OCI-LY7 (cell line): Measurements from ENCODE around the gene IL4I1.

Experiments used
- EZH2phosphoT487 ChIP-seq: fragments of 200-600 bp; sonication (generic); IDR thresholded peaks from 2 replicates; pipeline ENCODE4 v1.6.1; 2018; ENCODE audit warnings: low read depth, borderline replicate concordance, mild to moderate bottlenecking, mixed run types, antibody characterized with exemption, low read length, moderate library complexity, mixed read lengths
- TF ChIP-seq, protein P1 (sequence below): fragments of 200-600 bp; sonication (generic); conservative IDR thresholded peaks from 2 replicates; pipeline ENCODE4 v1.5.1; 2014; ENCODE audit warnings: mild to moderate bottlenecking, antibody characterized with exemption, low read length, moderate library complexity, mixed read lengths

DNA sequence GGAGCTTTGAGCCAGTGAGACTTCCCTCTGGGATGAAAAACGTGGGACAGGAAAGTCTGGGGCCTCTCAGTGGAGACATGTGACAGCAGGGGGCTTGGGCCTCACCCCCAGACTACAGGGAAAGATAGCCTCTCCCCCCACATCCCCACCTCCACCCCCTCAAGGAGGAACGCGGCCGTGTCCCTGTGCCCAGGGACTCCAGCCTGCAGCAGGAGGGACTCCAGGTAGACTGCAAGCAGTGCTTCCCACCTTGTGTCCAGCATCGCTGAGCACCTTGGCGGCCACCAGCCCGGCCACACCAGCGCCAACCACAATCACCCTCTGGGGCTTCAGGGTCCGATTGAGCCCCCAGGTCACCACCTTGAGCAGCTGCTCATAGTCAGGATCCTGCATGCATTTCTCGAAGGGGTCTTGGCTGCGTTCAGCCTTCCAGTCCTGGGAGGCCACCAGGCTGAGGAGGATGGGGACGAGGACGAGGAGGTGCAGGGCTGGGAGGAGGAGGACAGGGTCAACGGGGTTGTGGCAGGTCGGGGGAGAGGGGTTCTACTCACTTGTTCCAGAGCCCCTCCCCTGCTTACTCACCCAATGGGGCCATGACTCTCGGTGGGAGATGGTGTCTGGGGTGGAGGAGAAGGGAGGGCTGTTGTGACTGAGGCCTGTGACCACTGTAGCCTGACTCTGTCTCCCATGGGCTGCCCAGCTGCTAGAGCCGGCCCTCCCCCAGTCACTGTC, 955 bp downstream of the IL4I1 start:
- TF ChIP-seq, protein P1, sequence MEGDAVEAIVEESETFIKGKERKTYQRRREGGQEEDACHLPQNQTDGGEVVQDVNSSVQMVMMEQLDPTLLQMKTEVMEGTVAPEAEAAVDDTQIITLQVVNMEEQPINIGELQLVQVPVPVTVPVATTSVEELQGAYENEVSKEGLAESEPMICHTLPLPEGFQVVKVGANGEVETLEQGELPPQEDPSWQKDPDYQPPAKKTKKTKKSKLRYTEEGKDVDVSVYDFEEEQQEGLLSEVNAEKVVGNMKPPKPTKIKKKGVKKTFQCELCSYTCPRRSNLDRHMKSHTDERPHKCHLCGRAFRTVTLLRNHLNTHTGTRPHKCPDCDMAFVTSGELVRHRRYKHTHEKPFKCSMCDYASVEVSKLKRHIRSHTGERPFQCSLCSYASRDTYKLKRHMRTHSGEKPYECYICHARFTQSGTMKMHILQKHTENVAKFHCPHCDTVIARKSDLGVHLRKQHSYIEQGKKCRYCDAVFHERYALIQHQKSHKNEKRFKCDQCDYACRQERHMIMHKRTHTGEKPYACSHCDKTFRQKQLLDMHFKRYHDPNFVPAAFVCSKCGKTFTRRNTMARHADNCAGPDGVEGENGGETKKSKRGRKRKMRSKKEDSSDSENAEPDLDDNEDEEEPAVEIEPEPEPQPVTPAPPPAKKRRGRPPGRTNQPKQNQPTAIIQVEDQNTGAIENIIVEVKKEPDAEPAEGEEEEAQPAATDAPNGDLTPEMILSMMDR, result no peak
- no peak for TF ChIP-seq EZH2phosphoT487
